ENCODE measurements around the gene KCNH6.

KCNH6 gene

DNA sequence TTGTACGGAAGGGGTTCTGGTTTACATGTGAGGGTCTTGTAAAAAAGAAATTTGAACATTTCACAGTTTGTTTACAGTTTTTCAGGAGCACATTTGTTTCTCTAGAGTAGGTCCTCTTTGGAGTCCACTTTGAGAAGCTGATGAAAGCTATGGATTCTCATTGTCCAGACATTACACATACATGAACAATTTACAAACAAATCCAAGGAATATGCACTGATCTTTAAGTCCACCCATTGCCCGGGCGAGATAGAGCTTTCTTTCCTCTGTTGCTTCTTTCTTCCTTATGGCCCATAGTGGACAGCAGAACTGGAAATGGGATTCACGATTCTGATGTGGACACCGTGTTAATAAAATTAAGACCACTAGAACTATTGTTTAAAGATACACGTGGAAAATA, 29.1 kb downstream of the KCNH6 start:
- no peak for DNase-seq (ENCODE audit: low read depth in 3 of 3, low spot score in 1 of 3)

DNA sequence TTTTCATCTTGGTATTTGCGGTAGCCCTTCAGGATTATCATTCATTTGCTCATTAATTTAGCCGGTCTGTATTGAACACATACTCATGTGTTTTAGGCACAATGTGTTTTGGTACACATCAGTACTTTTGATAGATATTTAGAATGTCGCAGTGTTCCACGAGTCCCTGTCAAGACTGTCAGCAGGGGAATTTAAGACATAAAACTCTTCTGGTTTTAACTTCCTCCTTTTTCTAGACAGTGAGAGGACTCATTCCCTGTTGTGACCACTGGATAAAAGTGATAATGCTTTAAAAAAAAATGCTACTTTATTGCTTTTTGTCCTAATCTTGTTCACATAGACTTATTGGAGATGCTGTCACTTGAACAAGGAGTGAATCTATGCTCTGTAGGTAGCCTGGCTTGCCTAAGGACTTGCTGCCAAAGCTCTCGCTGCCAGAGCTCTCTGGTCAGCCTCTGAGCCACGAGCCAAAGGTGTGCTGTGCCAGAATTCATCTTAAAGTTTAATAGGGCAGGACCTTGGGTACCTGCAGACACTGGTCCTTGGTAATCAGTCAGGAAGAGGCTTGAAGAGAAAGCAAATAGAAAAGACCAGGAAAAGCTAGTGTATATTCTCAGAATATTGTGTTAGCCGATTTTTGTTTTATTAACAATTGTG, 32.5 kb downstream of the KCNH6 start:
- DNase-seq (ENCODE audit: low read depth in 3 of 3, low spot score in 1 of 3), result no peak

DNA sequence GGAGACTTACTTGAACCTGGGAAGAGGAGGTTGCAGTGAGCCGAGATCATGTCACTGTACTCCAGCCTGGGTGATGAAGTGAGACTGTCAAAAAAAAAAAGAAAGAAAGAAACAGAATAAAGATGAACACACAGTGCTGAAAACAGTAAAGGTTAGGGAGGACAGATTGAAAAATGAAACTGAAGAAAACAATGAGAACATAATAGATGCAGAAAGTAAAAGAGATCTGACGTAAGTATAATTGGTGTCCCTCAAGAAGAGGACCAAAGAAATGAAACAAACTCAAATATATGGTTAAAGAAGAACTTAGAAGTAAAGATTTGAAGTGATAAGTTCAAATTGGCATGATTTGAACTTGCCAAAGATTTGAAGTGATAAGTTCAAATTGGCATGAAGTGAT, 34.3 kb downstream of the KCNH6 start:
- DNase-seq (ENCODE audit: low read depth in 3 of 3, low spot score in 1 of 3), result no peak

DNA sequence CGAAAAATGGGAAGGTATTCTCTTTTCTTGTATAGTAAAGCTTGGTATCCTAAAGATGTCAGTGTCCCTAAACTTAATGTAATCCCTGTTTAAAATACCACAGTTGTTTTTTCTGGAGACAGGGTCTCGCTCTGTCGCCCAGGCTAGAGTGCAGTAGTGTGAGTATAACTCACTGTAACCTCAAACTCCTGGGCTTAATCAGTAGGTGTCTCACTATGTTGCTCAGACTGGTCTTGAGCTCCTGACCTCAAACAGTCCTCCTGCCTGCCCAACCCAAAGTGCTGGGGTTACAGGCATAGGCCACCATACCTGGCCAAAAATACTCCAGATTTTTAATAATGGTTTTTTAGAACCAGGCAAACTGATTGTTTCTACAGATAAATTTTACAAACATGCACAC, 35.3 kb downstream of the KCNH6 start:
- no peak for DNase-seq (ENCODE audit: low read depth in 3 of 3, low spot score in 1 of 3)

DNA sequence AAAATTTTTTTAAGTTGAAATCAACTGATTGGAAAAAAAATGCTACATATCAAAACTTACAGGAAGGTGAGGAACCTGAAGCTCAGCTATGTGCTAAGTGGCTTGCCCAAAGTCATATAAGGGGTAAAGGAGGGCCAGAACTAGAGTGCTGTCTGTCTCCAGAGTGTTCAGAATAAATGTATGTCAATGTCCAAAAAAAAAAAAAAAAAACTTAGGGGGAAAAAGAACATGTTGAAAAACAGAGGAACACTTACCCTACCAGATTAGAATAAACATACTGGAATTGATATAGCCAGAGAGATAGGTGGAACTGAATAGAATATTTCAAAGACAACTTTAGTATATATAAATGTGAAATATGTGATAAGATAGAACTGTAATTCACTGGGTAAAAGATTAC, 38.7 kb downstream of the KCNH6 start:
- DNase-seq (ENCODE audit: low read depth in 3 of 3, low spot score in 1 of 3), result no peak

GRCh38 chr17:63563339-63563738, 40.2 kb downstream of the KCNH6 start:
- DNase-seq (ENCODE audit: low read depth in 3 of 3, low spot score in 1 of 3), result no peak

GRCh38 chr17:63564562-63564961, 41.4 kb downstream of the KCNH6 start:
- DNase-seq (ENCODE audit: low read depth in 3 of 3, low spot score in 1 of 3), result no peak

GRCh38 chr17:63567229-63567628, 44.1 kb downstream of the KCNH6 start:
- DNase-seq (ENCODE audit: low read depth in 3 of 3, low spot score in 1 of 3), result no peak

- no peak for DNase-seq (ENCODE audit: low read depth in 3 of 3, low spot score in 1 of 3)
These were observed 45.4 kb downstream of the KCNH6 start for GRCh38 chr17:63568563-63568962.

DNA sequence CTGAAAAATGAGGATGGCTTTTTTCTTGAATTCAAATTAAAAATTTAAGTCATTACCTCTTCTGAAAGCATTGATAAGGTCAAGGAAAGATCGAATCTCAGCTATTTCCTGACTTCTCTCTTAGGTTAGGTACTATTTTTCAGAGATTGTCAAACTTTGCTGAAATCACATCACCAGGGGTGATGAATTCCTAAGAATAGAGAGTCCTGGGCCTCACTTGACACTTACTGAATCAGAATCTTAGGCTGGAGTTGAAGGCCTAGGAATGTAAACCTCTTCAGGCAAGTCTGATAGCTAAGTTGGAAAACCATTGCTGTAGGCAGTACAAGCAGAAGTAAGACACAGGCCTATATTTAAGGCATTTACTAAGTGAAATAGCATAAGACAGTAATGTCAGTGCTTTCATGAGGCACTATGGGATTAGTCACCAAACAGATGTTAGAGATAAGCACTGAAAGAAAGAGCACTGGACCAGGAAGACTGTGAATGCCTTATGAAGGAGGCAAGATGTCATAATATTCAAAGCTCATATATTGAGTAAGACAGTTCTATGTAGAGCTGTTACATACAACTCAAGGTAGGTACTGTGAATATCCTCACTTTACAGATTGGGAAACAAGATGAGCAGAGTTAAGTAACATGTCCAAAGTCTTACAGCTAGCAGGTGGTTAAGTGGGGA, 48.6 kb downstream of the KCNH6 start:
- no peak for DNase-seq (ENCODE audit: low read depth in 3 of 3, low spot score in 1 of 3)

DNA sequence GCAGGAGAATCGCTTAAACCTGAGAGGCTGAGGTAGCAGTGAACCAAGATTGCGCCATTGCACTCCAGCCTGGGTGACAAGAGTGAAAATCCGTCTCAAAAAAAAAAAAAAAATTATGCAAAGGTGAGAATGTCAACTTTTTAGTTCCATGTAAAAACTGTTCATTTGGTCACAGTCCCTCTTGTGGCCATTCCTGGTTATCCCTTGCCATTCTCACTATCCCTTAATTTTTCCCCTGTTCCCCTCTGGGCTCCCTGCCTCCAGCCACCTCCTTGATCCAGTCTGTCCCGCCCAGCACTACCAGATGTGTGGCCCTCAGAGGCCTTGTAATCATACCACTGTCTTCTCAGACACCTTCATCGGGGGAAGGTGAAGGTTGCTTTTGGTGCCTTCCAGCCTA, 50.5 kb downstream of the KCNH6 start:
- DNase-seq (ENCODE audit: low read depth in 3 of 3, low spot score in 1 of 3), result no peak

- no peak for DNase-seq (ENCODE audit: low read depth in 3 of 3, low spot score in 1 of 3)
These were observed 55.0 kb downstream of the KCNH6 start for GRCh38 chr17:63578027-63578768.

- no peak for DNase-seq (ENCODE audit: low read depth in 3 of 3, low spot score in 1 of 3)
These were observed 55.6 kb downstream of the KCNH6 start for GRCh38 chr17:63578769-63579111.

GRCh38 chr17:63579633-63580032, 56.5 kb downstream of the KCNH6 start:
- DNase-seq (ENCODE audit: low read depth in 3 of 3, low spot score in 1 of 3), result no peak

GRCh38 chr17:63587770-63588169, 64.6 kb downstream of the KCNH6 start:
- DNase-seq (ENCODE audit: low read depth in 3 of 3, low spot score in 1 of 3), result no peak

GRCh38 chr17:63588797-63589196, 65.6 kb downstream of the KCNH6 start:
- DNase-seq (ENCODE audit: low read depth in 3 of 3, low spot score in 1 of 3), result no peak

GRCh38 chr17:63589646-63590045, 66.5 kb downstream of the KCNH6 start:
- DNase-seq (ENCODE audit: low read depth in 3 of 3, low spot score in 1 of 3), result no peak

GRCh38 chr17:63592797-63593196, 69.6 kb downstream of the KCNH6 start:
- DNase-seq (ENCODE audit: low read depth in 3 of 3, low spot score in 1 of 3), result no peak

GRCh38 chr17:63595132-63595531, 72.0 kb downstream of the KCNH6 start:
- no peak for DNase-seq (ENCODE audit: low read depth in 3 of 3, low spot score in 1 of 3)

Measured in stimulated activated CD4-positive, alpha-beta T cell treated with anti-CD3 and anti-CD28 coated beads, TNF-alpha, amount 100 ng/mL, for 1 hour (primary cell).